Neural progenitor cell (in vitro differentiated cells): ENCODE results near the gene HDGFL2.

Source experiments
- EZH2 ChIP-seq: fragments of 200-600 bp; sonication (generic); IDR thresholded peaks from 2 replicates; pipeline ENCODE4 v1.6.1; 2017; ENCODE audit warnings: antibody characterized with exemption, mild to moderate bottlenecking, moderate library complexity
- EZH2phosphoT487 ChIP-seq: fragments of 200-600 bp; sonication (generic); IDR thresholded peaks from 2 replicates; pipeline ENCODE4 v1.6.1; 2017; ENCODE audit warnings: antibody characterized with exemption
- TF ChIP-seq, protein P1 (sequence below): fragments of 200-600 bp; sonication (generic); IDR thresholded peaks from 2 replicates; pipeline ENCODE4 v1.5.1; 2017; ENCODE audit warnings: antibody characterized with exemption, mild to moderate bottlenecking

DNA sequence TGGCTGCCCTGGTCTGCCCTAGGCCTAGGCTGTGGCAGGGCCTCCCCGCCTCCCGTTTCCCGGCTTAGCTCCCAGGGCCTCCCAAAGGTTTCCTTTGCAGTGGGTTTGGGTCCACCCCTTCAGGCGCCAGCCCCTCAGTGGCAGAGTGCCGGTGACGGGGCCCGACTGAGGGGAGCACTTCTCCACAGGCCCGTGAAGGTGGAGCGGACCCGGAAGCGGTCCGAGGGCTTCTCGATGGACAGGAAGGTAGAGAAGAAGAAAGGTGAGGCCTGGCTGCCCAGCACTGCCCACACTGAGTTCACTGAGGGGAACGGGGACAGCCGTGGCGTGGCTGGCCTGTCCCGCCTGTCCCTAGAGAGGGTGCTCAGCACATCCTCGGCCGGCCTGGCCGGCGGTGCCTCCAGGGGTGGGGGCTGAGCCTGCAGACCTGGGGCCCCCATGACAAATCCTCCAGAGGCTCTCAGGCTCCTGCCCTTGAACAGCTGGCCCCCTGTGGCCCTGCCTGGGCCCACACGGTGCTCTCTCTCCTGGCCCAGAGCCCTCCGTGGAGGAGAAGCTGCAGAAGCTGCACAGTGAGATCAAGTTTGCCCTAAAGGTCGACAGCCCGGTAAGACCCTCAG is 25.8 kb downstream of the HDGFL2 start:
- TF ChIP-seq, protein P1, sequence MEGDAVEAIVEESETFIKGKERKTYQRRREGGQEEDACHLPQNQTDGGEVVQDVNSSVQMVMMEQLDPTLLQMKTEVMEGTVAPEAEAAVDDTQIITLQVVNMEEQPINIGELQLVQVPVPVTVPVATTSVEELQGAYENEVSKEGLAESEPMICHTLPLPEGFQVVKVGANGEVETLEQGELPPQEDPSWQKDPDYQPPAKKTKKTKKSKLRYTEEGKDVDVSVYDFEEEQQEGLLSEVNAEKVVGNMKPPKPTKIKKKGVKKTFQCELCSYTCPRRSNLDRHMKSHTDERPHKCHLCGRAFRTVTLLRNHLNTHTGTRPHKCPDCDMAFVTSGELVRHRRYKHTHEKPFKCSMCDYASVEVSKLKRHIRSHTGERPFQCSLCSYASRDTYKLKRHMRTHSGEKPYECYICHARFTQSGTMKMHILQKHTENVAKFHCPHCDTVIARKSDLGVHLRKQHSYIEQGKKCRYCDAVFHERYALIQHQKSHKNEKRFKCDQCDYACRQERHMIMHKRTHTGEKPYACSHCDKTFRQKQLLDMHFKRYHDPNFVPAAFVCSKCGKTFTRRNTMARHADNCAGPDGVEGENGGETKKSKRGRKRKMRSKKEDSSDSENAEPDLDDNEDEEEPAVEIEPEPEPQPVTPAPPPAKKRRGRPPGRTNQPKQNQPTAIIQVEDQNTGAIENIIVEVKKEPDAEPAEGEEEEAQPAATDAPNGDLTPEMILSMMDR = no peak
- no peak for TF ChIP-seq EZH2
- TF ChIP-seq EZH2phosphoT487 = no peak
